Astrocyte (in vitro differentiated cells and primary cell): Measurements from ENCODE around the gene GGT5. TPM values are rescaled to one million over a fixed set of nuclear protein-coding genes. Genes with fewer than 3 reads are reported as not detected.

Experiments used
- DNase-seq: peaks from one replicate; pipeline ENCODE4 v3.0.0-alpha.2; 2010; ENCODE audit warnings: low read depth
- FAIRE-seq: peaks from 2 replicates; lab custom pipeline; 2011; peaks lifted over from hg19 to GRCh38; lab: Jason Lieb, UNC
- H2AFZ ChIP-seq: 2 replicates; pipeline ENCODE4 v1.6.0; 2012; ENCODE audit warnings: low read depth, low read length, inconsistent platforms
- H3K27ac ChIP-seq: 2 replicates; pipeline ENCODE4 v1.5.1; 2011; ENCODE audit warnings: low read depth, low read length, inconsistent platforms
- H3K27me3 ChIP-seq: 2 replicates; pipeline ENCODE4 v1.6.0; 2011; ENCODE audit warnings: low read length, inconsistent platforms; ENCODE audit not compliant: insufficient read depth
- H3K36me3 ChIP-seq: 2 replicates; pipeline ENCODE4 v1.5.1; 2011; ENCODE audit warnings: low read length, inconsistent platforms; ENCODE audit not compliant: insufficient read depth
- H3K4me1 ChIP-seq: 2 replicates; pipeline ENCODE4 v1.5.1; 2011; ENCODE audit warnings: low read length, inconsistent platforms; ENCODE audit not compliant: insufficient read depth
- H3K4me2 ChIP-seq: 2 replicates; pipeline ENCODE4 v1.6.0; 2012; ENCODE audit warnings: low read length, inconsistent platforms
- H3K4me3 ChIP-seq: 2 replicates; pipeline ENCODE4 v1.5.1; 2011; ENCODE audit warnings: low read depth, mild to moderate bottlenecking, low read length, inconsistent platforms; ENCODE audit not compliant: insufficient read depth
- H3K79me2 ChIP-seq: 2 replicates; pipeline ENCODE4 v1.6.0; 2012; ENCODE audit warnings: mild to moderate bottlenecking, low read length, inconsistent platforms; ENCODE audit not compliant: insufficient read depth
- H3K9ac ChIP-seq: 2 replicates; pipeline ENCODE4 v1.6.0; 2012; ENCODE audit warnings: mild to moderate bottlenecking, low read length, inconsistent platforms
- H3K9me3 ChIP-seq: 2 replicates; pipeline ENCODE4 v1.5.1; 2012; ENCODE audit warnings: low read depth, mild to moderate bottlenecking, low read length, inconsistent platforms; ENCODE audit not compliant: insufficient read depth
- H4K20me1 ChIP-seq: 2 replicates; pipeline ENCODE4 v1.6.0; 2012; ENCODE audit warnings: low read length, inconsistent platforms; ENCODE audit not compliant: insufficient read depth
- H3K27ac Mint-ChIP-seq: one replicate; pipeline ENCODE4 v1.8.0; 2021; ENCODE audit warnings: mild to moderate bottlenecking, mixed read lengths; ENCODE audit not compliant: unreplicated experiment
- H3K27me3 Mint-ChIP-seq: one replicate; pipeline ENCODE4 v1.8.0; 2021; ENCODE audit warnings: low read depth, mixed read lengths; ENCODE audit not compliant: unreplicated experiment
- H3K36me3 Mint-ChIP-seq: one replicate; pipeline ENCODE4 v1.8.0; 2021; ENCODE audit warnings: low read depth, mixed read lengths; ENCODE audit not compliant: unreplicated experiment
- H3K4me1 Mint-ChIP-seq: one replicate; pipeline ENCODE4 v1.8.0; 2021; ENCODE audit warnings: low read depth, mixed read lengths; ENCODE audit not compliant: unreplicated experiment
- H3K4me3 Mint-ChIP-seq: one replicate; pipeline ENCODE4 v1.8.0; 2021; ENCODE audit warnings: mild to moderate bottlenecking, moderate library complexity, mixed read lengths; ENCODE audit not compliant: unreplicated experiment
- H3K9me3 Mint-ChIP-seq: one replicate; pipeline ENCODE4 v1.8.0; 2021; ENCODE audit warnings: mild to moderate bottlenecking, mixed read lengths; ENCODE audit not compliant: unreplicated experiment
- CTCF ChIP-seq: IDR thresholded peaks from 2 replicates; pipeline ENCODE4 v1.5.1; 2011; ENCODE audit warnings: low read depth, mild to moderate bottlenecking, inconsistent platforms, low read length, moderate library complexity; ENCODE audit not compliant: insufficient read depth
- EZH2 ChIP-seq: IDR thresholded peaks from 2 replicates; pipeline ENCODE4 v1.6.1; 2012; ENCODE audit warnings: mild to moderate bottlenecking, low read length, inconsistent platforms; ENCODE audit not compliant: insufficient read depth
- total RNA-seq: library from RNA; stranded (reverse); gene quantifications from 2 replicates; pipeline ENCODE4 v1.2.1, GENCODE V29; 2021

GGT5 gene
- total RNA-seq, 1 donor from 2014 or later: 0.64 TPM

DNA sequence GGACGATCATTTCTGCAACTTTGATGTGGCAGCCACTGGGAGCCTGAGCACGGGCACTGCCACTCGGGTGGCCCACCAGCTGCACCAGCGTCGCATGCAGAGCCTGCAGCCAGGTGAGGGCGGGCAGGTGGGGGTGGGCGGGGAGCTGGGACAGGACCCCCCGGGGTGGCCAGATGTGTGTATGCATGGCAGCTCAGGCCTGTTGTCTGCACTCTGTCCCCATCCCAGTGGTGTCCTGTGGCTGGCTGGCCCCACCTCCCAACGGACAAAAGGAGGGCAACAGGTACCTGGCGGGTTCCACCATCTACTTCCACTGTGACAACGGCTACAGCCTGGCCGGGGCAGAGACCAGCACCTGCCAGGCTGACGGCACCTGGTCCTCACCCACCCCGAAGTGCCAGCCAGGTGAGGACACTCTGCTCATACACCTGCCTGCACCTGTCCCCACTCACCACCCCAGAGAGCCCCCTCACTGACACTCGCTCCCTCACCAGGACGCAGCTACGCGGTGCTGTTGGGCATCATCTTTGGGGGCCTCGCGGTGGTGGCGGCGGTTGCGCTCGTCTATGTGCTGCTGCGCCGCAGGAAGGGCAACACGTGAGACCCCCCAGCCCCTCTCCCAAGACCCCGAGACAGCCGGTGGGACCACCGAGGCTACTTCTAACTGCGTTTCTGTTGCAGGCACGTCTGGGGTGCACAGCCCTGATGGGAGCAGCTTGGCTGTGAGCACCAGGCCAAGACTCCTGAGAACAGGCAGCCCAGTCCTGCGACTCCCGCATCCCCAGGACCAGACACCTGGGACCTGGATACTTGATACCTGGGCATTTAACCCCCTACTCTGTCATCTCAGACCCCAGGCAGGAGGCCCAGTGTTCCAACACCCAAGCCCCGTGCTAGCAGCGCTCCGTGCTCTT is 56.9 kb downstream of the GGT5 start:
- Mint-ChIP-seq H3K4me3 (no peak overlapping the region), H3K27ac (no peak overlapping the region), H3K36me3 (peaks cover 3% of the 10 kb centered on the region), H3K27me3 (peaks cover 9% of the 10 kb centered on the region), H3K4me1 (peaks cover 1% of the 10 kb centered on the region), H3K9me3 (no peaks in the 10 kb centered on the region)
- no peaks in the 10 kb centered on the region for H4K20me1 ChIP-seq
- H3K4me1 ChIP-seq: peaks cover 2% of the 10 kb centered on the region
- H3K4me3 ChIP-seq: no peak overlapping the region
- no peaks in the 10 kb centered on the region for H3K36me3 ChIP-seq
- no peak for TF ChIP-seq CTCF
- no peak for TF ChIP-seq EZH2
- no peak for DNase-seq
- no peaks in the 10 kb centered on the region for H3K79me2 ChIP-seq
- no peak for FAIRE-seq
- H3K27ac ChIP-seq: no peak overlapping the region
- no peak overlapping the region for H3K4me2 ChIP-seq
- no peaks in the 10 kb centered on the region for H3K9me3 ChIP-seq
- H3K27me3 ChIP-seq: no peaks in the 10 kb centered on the region
- H2AFZ ChIP-seq: no peak overlapping the region
- no peak overlapping the region for H3K9ac ChIP-seq

DNA sequence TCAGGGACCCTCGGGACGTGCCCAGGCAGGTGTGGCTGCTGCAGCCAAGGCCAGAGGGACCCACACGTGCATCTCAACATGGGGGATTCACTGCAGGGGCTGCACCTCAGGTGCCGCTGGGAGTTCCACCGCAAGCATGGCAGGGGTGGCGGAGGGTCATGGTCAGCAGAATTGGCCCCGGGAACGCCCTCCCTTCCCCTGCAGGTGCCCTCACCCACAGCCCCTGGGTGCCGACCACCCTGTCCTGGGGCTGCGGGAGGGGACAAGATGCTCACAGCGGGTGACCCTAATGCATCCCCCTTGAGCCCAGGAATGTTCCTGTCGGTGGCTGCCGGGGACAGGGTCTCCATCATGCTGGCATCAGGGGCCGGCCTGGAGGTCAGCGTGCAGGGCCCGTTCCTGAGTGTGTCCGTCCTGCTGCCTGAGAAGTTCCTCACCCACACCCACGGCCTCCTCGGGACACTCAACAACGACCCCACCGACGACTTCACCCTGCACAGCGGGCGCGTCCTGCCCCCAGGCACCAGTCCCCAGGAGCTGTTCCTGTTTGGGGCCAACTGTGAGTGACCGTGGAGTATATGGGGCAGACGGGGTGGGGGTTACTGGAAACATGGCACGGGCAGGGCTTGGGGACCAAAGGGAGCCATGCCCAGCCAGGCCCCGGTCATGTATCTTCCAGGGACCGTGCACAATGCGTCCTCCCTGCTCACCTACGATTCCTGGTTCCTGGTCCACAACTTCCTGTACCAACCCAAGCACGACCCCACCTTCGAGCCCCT is 57.8 kb downstream of the GGT5 start:
- Histone ChIP-seq H3K36me3 (no peaks in the 10 kb centered on the region), H3K9ac (no peak overlapping the region), H3K27ac (no peak overlapping the region), H4K20me1 (no peaks in the 10 kb centered on the region), H3K27me3 (no peaks in the 10 kb centered on the region), H3K4me3 (no peak overlapping the region), H3K9me3 (no peaks in the 10 kb centered on the region), H3K4me2 (no peak overlapping the region), H2AFZ (no peak overlapping the region), H3K4me1 (peaks cover 2% of the 10 kb centered on the region), H3K79me2 (no peaks in the 10 kb centered on the region)
- TF ChIP-seq EZH2 (no peak), CTCF (no peak)
- Mint-ChIP-seq H3K4me1 (peaks cover 1% of the 10 kb centered on the region), H3K27ac (no peak overlapping the region), H3K4me3 (no peak overlapping the region), H3K36me3 (peaks cover 3% of the 10 kb centered on the region), H3K9me3 (no peaks in the 10 kb centered on the region), H3K27me3 (peaks cover 9% of the 10 kb centered on the region)
- DNase-seq (no peak), FAIRE-seq (no peak)
